Stomach (tissue), 9 donors: Measurements from ENCODE around the gene E2F8. TPM values are rescaled to one million over a fixed set of nuclear protein-coding genes. Genes with fewer than 3 reads are reported as not detected.

Experiments used
- DNase-seq, 2 donors: peaks; one replicate each; pipeline versions ENCODE4 v3.0.0 to v3.0.0-alpha.2; 2013 to 2019
- H3K27ac ChIP-seq, 5 donors: fragments of 200-600 bp in 4 of 5; sonication (generic) in 4 of 5; one replicate each; pipeline ENCODE4 v1.5.1; 2013 to 2019; ENCODE audit warnings: mild to moderate bottlenecking in 1 of 5, moderate library complexity in 1 of 5
- H3K27me3 ChIP-seq, 3 donors: fragments of 200-600 bp; sonication (generic); one replicate each; pipeline ENCODE4 v1.5.1; 2017 to 2019; ENCODE audit warnings: mixed run types in 1 of 3
- H3K36me3 ChIP-seq, 4 donors: fragments of 200-600 bp; sonication (generic); 1 replicate in 3 of 4; 2 replicates in 1 of 4; pipeline ENCODE4 v1.5.1; 2016 to 2019
- H3K4me1 ChIP-seq, 4 donors: fragments of 200-600 bp; sonication (generic); one replicate each; pipeline ENCODE4 v1.5.1; 2016 to 2019
- H3K4me3 ChIP-seq, 4 donors: fragments of 200-600 bp; sonication (generic) in 3 of 4; one replicate each; pipeline ENCODE4 v1.5.1; 2016 to 2019; ENCODE audit warnings: mild to moderate bottlenecking in 1 of 4
- H3K9me3 ChIP-seq, 4 donors: fragments of 200-600 bp; sonication (generic); one replicate each; pipeline ENCODE4 v1.5.1; 2016 to 2019
- EP300 ChIP-seq: sonication (generic); formaldehyde crosslinking; IDR thresholded peaks from one replicate; pipeline ENCODE4 v1.6.1; 2017; ENCODE audit warnings: antibody characterized with exemption
- POLR2A ChIP-seq, 4 donors: fragments of 450-650 bp; IDR thresholded peaks; one replicate each; pipeline ENCODE4 v1.6.1; 2016; ENCODE audit warnings: antibody characterized with exemption in 4 of 4, control low read depth in 2 of 4, mild to moderate bottlenecking in 1 of 4, moderate library complexity in 1 of 4
- POLR2AphosphoS5 ChIP-seq, 3 donors: sonication (generic); formaldehyde crosslinking; IDR thresholded peaks; one replicate each; pipeline ENCODE4 v1.6.1; 2016; ENCODE audit warnings: antibody characterized with exemption in 3 of 3
- WGBS, 5 donors: extraction: QIAGEN DNeasy Blood & Tissue Kit in 3 of 5; methylation state at CpG; one replicate each; pipeline versions ENCODE4 v1.1.5 to v1.1.7; 2013 to 2018; 5-methylcytosine and 5-hydroxymethylcytosine counted together
- intact Hi-C: fragments of 100-400 bp; cut with DNase I; formaldehyde crosslinking; loops from one replicate; pipeline ENCODE4 v1.15.1; 2023; ENCODE audit warnings: low total_unique reads
- polyA plus RNA-seq, 3 donors: library from polyadenylated mRNA; stranded (reverse); fragments of 200-250 nt; gene quantifications; one replicate each; pipeline ENCODE4 v1.2.3, GENCODE V29; 2013
- total RNA-seq, 5 donors: library from RNA; depleted of rRNA; stranded (reverse); fragments of >200 nt; gene quantifications; one replicate each; pipeline versions ENCODE4 v1.1.0 to v1.2.3, GENCODE V29; 2014 to 2016
- TF ChIP-seq, protein P1 (sequence below), 7 experiments: fragments of 450-650 bp in 4 of 7; fragments of 200-600 bp in 3 of 7; sonication (generic) in 3 of 7; IDR thresholded peaks; one replicate each; pipeline ENCODE4 v1.5.1; 2016 to 2019; ENCODE audit warnings: antibody characterized with exemption in 7 of 7, control low read depth in 2 of 7, mild to moderate bottlenecking in 1 of 7
- donor health status: healthy with polysubstance abuse.
- donor health status: Bipolar disorder and iron deficiency.
- donor health status: healthy.

Gene E2F8
- total and polyA plus RNA-seq, 8 donors: 0.89 to 13.0 (median 3.2) TPM

GRCh38 chr11:19229671-19230070 is 11.1 kb downstream of the E2F8 start:
- 83 to 90% (median 87%) methylated on average over 5 of the region's 5 CpGs for WGBS, 5 donors
- Histone ChIP-seq H3K4me3 (no peak overlapping the region), H3K27me3 (no peaks in the 10 kb centered on the region), H3K4me1 (peaks cover 0 to 6% (median 0%) of the 10 kb centered on the region in 4 donors), H3K27ac (no peak overlapping the region), H3K36me3 (peaks cover 0 to 19% (median 0%) of the 10 kb centered on the region in 4 donors), H3K9me3 (no peaks in the 10 kb centered on the region)
- intact Hi-C loops: no loop called here
- TF ChIP-seq, protein P1, sequence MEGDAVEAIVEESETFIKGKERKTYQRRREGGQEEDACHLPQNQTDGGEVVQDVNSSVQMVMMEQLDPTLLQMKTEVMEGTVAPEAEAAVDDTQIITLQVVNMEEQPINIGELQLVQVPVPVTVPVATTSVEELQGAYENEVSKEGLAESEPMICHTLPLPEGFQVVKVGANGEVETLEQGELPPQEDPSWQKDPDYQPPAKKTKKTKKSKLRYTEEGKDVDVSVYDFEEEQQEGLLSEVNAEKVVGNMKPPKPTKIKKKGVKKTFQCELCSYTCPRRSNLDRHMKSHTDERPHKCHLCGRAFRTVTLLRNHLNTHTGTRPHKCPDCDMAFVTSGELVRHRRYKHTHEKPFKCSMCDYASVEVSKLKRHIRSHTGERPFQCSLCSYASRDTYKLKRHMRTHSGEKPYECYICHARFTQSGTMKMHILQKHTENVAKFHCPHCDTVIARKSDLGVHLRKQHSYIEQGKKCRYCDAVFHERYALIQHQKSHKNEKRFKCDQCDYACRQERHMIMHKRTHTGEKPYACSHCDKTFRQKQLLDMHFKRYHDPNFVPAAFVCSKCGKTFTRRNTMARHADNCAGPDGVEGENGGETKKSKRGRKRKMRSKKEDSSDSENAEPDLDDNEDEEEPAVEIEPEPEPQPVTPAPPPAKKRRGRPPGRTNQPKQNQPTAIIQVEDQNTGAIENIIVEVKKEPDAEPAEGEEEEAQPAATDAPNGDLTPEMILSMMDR (IDR thresholded peaks at IDR 0.05): no peak
- TF ChIP-seq POLR2A (IDR thresholded peaks at IDR 0.05) (no peak), POLR2AphosphoS5 (IDR thresholded peaks at IDR 0.05) (no peak), EP300 (no peak)
- no peak for DNase-seq

DNA sequence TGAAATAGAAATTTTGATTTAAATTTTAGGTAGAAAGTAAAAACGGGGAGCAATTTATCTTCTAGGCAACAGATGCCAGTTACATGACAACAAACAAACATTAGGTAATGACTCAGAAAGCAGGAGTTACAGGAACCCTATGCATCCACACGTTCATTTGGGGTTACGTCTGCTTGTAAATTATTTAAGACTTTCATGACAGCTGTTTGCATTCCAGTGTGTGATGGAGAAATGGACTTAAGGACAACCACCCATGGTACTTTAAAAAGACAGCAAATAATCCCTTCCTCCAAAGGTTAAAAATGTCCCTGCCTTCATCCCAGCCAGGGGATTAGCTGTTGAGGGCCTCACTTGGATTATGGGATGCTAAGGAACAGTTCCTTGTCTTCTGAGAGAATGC is 11.8 kb downstream of the E2F8 start:
- Histone ChIP-seq H3K4me1 (peaks cover 0 to 6% (median 0%) of the 10 kb centered on the region in 4 donors), H3K4me3 (no peak overlapping the region), H3K27me3 (no peaks in the 10 kb centered on the region), H3K36me3 (peaks cover 0 to 19% (median 0%) of the 10 kb centered on the region in 4 donors), H3K9me3 (no peaks in the 10 kb centered on the region), H3K27ac (no peak overlapping the region)
- DNase-seq: no peak
- WGBS, 5 donors: 66 to 78% (median 73%) methylated on average over 3 of the region's 3 CpGs
- TF ChIP-seq, protein P1 (IDR thresholded peaks at IDR 0.05): no peak
- no peak for TF ChIP-seq EP300
- TF ChIP-seq POLR2AphosphoS5 (IDR thresholded peaks at IDR 0.05): no peak
- TF ChIP-seq POLR2A (IDR thresholded peaks at IDR 0.05): no peak
- intact Hi-C loops: no loop called here

DNA sequence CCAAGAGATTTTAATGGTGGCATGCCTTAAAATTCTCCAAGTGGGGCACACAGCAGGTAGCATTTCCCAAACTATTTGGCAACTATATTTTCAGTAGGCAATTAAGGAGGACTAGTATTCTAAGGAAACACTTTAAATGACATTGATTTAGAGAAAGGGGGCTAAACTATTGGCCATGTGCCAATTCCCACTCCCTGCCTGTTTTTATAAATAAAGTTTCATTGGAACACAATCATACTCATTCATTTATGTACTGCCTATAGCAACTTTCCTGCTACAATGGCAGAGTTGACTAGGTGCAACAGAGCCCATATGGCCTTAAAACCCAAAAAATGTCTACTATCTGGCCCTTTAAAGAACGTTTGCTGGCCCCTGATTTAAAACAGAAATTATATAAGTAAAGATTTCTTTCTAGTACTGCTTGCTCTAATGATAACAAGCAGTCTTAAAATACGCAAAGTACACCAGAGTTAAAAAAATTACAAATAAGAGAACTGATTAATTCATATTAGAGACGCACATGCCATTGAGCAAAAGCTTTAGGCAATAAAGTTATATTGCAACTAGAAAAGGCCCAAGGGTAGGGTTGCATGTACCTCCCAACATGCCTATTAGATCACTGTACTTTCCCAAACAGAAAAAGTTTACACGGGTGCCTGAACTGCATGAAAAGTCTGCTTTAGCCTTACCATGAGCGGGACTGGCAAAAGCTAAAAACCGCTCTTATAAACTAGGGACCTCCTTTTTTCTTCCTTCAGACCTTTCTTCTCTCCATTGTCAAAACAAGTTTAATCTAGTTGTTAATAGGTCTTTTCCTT is 14.2 kb downstream of the E2F8 start:
- Histone ChIP-seq H3K27me3 (no peaks in the 10 kb centered on the region), H3K4me3 (no peak overlapping the region), H3K9me3 (no peaks in the 10 kb centered on the region), H3K4me1 (peaks cover 0 to 7% (median 2%) of the 10 kb centered on the region in 4 donors), H3K36me3 (peaks cover 0 to 19% (median 0%) of the 10 kb centered on the region in 4 donors), H3K27ac (no peak overlapping the region)
- no peak for DNase-seq
- 69 to 81% (median 74%) methylated on average over 6 of the region's 6 CpGs for WGBS, 5 donors
- intact Hi-C loops: no loop called here
- no peak for TF ChIP-seq EP300
- TF ChIP-seq POLR2AphosphoS5 (IDR thresholded peaks at IDR 0.05): no peak
- no peak for TF ChIP-seq POLR2A (IDR thresholded peaks at IDR 0.05)
- TF ChIP-seq, protein P1 (IDR thresholded peaks at IDR 0.05): no peak

GRCh38 chr11:19225581-19225980 is 15.2 kb downstream of the E2F8 start:
- no peak for TF ChIP-seq POLR2AphosphoS5 (IDR thresholded peaks at IDR 0.05)
- no peak for TF ChIP-seq EP300
- no peak for TF ChIP-seq POLR2A (IDR thresholded peaks at IDR 0.05)
- TF ChIP-seq, protein P1 (IDR thresholded peaks at IDR 0.05): no peak
- no peaks in the 10 kb centered on the region for H3K27me3 ChIP-seq
- H3K36me3 ChIP-seq: peaks cover 0 to 19% (median 0%) of the 10 kb centered on the region in 4 donors
- H3K9me3 ChIP-seq: no peaks in the 10 kb centered on the region
- no peak overlapping the region for H3K4me3 ChIP-seq
- intact Hi-C loops: no loop called here
- no peak for DNase-seq
- H3K4me1 ChIP-seq: peaks cover 0 to 10% (median 7%) of the 10 kb centered on the region in 4 donors
- 90 to 97% (median 94%) methylated on average over 3 of the region's 3 CpGs for WGBS, 5 donors
- H3K27ac ChIP-seq: no peak overlapping the region
